GM19468 (cell line): ENCODE data around the gene PTPRB.

Source experiments
- ATAC-seq: cut with Tn5 transposase; IDR thresholded peaks from one replicate; pipeline ENCODE4 v1.9.1; 2021; ENCODE audit warnings: mild to moderate bottlenecking, moderate library complexity, moderate number of reproducible peaks; ENCODE audit not compliant: unreplicated experiment; ENCODE audit errors: extremely low read depth

PTPRB gene

DNA sequence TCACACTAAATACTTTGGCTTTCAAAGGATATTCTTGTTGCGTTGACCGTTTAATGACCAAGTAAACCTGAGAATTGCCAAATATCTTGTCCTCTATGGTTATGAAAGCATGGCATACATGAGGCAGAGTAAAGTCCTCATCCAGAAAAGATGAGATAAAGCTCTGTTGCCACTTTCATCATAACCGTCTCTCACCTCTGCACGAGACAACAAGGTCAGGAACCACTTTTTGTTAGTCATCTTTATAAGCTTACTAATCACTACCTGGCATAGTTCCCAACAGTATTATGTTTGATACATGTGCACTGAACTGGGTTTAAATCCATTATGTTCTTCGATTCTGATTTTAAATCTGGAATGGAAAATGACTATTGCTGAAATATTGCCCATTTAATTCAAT lies 31.3 kb downstream of the PTPRB start:
- ATAC-seq, result no peak

DNA sequence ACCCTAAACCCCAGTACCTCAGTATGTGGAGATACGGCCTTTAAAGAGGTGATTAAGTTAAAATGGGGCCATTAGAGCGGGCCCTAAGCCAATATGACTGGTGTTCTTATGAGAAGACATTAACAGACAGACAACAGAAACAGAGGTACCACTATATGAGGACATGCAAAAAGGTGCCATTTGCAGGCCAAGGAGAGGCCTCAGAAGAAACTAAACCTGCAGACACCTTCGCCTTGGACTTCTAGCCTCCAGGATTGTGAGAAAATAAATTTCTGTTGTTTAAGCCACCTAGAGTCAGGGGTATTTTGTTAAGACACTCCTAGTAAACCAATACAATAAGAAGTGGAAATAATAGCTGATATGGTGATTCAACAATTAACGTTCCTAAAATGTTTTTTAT lies 32.6 kb downstream of the PTPRB start:
- no peak for ATAC-seq

DNA sequence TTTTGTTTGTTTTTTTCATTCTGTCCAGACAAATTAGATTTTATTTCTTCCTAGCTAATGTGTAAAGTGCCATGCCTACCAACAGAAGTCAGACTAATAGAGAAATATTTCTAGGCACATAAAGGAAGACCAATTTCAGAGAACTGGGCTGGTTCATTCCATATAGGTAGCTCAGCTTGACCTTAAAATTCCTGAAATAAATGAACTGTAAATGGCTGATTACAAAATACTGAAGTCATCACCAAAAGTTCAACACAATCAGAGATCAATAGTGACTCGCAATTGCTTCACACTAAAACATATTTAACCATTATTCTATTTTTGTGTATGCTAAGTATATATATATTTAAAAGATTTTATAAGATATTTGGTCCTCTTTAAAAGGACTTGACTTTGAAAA lies 34.2 kb downstream of the PTPRB start:
- ATAC-seq, result no peak

DNA sequence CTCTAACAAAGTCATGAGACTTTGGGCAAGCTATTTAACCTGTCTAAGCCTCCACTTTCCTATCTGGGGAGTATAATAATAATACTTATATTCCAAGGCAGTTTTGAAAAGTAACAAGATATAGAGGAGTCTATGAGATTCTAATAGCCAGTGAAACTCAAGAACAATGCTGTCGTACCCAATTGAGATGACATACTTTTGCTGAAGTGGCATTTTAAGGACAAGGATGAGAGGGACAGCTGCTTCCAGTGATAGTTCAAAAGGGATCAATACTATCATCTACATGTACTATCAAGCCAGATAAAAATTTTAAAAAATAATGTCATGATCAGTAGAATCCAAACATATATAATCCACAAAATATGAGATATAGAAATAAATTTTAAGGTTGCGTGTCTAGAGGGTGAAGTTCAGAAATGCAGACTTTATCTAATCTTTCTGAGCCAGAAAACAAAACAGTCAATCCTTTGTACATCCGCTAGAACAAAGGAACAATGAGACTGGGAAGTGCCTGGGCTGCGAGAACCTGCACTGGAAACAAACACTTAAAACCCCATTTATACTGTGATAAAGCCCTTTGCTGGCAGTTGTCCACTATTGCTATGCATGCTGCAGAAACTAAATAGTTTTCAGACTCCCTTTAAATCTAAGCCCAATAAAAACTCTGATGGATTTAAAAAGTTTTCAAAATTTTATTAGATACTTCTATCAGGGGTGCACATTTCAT lies 38.6 kb downstream of the PTPRB start:
- no peak for ATAC-seq

DNA sequence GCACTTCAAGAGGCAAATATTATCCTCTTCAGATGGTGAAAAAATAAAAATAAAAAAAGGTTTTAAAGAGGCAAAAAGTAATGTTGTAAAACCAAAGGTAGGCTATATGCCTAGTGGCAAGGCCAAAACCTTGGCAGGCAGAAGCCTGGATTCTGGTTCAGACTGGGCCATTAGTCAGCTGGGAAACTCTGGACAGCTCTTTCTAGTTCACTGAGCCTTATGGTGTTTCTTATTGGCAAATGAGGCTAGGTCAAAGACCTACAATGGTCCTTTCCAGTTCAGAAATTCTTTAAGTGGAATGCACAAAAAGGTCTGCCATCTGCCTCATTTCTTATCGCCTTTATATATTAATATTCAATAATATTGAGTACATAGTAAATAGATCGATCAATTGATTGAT lies 44.6 kb downstream of the PTPRB start:
- no peak for ATAC-seq

DNA sequence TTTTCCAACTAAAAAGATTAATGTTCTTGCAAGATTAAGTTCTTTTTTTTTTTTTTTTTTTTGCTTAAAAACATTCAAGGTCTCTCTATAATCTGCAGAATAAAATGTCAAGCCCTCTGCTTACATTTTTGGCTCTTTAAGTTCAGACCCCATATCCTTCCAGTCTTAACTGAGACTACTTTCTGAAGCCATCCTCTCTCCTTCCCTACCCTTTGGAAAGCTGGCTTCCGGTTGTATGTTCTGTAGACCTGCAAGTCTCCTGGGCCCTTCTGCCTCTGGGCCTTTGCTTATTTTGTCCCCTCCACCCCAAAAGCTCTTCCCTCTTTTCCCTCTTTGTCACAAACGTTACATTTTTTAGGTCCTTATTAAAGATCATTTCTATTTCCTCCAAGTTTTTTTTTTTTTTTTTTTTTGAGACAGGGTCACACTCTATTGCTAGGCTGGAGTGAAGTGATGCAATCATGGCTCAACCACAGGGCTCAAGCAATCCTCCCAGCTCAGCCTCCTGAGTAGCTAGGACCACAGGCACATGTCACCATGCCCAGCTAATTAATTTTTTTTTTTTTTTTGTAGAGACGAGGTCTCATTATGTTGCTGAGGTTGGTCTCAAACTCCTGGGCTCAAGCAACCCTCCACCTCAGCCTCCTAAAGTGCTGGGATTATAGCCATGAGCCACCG lies 46.5 kb downstream of the PTPRB start:
- no peak for ATAC-seq

DNA sequence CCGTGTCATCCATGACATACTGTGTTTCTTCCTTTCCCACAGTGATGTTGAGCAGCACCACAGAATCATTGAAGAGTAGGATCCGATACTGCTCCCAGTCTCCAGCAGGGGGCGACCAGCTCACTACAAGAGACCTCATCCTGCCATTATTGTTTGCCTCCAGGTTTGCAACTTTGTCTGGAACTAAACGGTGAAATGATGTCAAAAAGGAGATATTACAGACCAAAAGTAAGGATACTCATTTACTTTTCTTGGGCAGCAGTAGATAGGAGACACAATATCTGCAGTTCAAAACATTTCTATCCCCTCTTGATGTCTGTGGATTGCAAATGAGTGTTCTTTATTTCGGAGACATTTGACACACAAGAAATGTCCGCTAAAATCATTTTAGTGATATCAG lies 47.2 kb downstream of the PTPRB start:
- ATAC-seq, result no peak

DNA sequence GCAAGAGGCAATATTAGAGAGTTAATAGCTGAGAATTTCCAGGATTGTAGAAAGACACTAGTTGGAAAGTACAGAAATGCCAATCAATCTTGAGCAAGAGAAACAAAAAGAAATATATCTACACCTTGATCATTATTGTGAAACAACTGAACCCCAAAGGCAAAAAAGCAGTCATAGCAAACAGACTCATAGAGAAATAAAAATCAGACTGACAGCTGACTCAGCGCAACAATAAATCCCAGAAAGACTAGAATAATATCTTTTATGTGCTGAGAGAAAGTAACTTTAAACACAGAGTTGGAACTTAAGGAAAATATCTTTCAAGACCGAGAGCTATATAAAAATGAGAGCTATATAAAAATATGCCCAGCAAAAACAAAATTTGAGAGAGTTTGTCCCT lies 52.9 kb downstream of the PTPRB start:
- no peak for ATAC-seq

DNA sequence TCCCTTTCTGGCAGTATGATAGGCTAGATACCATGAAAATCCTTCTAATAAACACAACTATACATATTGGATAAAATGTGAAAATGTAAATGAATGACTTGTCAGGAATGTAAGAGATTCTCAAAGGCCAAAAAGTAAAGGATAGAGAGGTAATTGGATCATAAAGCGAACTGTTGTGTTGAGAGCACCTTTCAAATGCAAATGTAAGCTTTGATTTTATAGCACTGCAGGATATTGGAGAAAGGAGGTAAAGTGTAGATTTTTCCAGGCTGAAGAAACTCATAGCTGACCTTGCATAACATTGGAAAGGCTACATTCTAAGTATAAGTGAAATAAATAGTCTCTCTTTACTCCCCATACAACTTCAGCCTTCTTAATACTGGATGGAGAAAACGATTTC lies 54.0 kb downstream of the PTPRB start:
- no peak for ATAC-seq

DNA sequence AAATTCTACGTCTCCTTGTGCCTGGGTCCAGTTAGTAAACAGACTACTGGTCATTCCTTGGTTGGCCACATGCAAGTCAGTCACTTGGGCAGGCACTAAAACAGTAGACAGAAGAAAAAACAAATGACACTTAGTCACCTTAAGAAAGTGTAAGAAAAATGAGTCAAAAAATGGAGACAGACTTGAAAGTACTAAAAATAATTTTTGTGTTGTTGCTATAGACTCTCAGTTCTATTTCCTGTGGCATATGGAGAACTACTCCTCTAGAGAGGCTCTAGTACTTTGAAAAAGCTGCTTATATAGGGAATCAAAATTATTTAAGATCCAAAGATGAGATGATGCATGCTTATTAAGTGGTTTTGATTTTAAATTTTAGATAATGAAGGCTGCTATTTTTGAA lies 56.0 kb downstream of the PTPRB start:
- ATAC-seq, result no peak

DNA sequence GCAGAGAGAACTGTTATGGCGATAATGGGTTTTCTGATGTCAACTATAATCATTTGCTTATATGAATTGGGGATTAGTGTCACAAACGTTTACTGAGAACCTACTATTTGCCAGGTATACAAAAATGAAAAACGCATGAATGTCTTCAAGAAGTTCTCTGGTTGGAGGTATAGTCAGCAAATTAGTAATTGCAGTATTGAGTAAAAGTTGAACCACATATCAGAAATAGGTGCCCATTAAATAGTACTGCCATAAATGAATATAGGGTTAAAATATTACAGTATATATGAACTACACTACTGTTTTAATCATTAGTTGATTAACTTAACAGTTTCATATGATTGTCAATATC lies 60.0 kb downstream of the PTPRB start:
- no peak for ATAC-seq

DNA sequence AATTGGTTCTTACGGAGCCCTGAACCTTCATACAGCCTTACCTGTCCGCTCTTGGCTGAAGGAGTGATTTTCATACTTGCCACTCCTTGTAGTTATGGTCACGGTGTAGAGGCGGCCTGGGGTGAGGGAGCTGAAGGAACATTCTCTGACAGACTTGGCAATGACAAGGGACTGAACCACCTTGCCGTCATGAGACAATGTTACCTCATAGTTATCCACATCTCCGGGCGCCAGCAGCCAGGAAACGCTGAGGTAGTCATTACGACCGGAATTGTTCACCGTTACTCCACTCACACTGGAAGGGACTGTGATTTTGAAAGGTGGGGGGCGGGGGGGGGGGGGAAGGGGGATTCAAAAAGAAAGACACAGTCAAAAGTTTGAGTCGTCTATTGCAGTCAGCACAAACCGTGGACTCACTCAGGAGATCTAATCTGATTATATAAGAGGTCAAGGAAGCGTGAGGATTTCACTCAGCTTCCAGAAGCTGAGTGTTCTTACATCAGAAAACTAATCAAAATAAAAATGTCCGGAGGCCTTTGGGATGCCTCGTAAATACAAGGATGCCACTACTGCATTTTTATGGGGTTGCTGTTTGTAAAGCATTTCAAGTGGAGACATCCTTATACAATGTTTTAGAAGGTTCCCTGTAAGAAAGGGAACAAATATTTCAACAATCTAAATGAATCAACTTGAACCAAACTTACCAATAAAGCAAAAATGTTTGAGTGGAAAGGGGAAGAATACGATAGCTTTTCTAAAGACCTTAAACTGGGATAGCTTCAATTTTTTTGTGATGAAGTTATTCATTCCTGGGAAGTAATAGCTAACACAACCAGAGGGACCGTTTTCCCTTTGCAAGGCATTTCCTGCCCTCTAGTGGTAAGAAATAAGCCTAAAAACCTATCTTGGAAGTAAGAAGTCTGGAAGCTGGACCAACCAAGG lies 60.6 kb downstream of the PTPRB start:
- ATAC-seq, result no peak

DNA sequence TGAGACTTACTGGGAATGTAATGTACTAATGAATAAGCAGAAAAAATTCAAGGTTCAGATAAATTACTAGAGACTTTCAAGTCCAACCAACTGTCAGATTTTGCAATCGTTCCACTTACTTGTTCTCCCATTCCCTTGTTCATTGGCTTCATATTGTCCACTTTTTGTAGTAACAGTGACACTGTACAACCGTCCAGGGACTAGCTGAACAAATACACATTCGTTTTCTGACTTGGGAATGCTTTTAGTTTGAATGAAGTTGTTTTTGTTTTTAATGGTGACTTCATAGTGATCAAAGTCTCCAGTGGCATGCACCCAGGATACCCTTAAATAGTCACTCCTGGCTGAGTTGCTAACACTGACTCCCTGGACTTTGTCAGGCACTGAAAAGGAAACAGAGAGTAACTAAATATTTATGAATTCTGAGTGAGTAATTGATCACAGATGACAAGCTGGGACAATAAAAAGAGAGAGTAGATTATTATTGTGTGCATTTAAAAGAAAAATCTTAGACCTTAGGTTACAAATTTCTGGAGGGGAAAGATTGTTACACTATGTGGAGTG lies 65.4 kb downstream of the PTPRB start:
- ATAC-seq, result no peak

DNA sequence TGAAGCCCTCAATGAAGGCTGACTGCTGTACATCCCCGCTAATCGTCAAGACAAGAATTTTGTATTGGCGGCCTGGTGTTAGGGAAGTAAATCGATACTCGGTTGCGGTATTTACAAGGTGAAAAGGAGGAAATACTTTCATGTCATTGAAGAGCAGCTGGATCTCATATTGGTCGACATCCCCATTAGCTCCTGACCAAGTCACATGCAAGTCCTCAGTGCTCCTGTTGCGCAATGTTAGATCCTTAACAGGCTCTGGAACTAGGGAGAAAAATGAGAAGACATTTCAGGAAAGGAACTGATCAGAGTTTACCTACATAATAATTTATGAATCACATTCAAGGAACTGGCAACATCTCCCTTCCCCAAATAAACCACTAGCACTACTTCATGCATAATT lies 66.2 kb downstream of the PTPRB start:
- ATAC-seq, result no peak

DNA sequence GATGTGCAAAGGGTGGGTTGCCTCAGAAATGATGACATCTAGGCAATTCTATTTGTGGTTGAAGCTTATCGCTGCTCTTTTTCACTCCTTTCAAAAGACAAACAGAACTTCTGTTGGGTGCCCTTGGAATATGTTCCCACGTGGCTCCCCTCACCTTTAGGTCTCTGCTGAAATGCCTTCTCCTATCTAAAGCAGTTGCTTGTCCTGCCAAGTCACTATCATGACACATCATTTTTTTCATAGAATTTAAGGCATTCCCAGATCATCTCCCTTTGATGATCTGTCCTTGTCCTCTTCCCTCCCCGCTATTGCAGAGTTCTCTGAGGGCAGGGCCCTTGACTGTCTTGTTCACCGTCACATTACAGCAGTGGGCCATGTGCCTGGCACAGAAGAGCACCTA lies 75.7 kb downstream of the PTPRB start:
- ATAC-seq, result no peak

DNA sequence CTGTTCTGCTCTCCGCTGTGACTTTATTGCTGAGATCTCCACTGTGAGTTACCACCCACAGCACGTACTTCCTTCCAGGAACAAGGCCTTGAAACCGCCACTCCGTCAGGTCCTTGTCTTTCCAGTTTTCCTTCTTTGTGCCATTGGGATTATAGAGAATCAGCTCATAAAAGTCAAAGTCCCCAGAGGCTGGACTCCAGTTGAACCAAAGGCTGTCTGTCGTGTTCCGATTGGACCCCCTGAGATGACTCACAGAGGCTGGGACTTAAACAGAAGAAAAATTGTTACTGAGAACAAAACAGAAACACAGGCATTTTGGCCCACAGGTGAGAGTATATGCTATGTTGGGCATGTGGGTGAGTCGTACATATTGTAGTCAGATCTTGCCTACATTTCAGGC lies 76.6 kb downstream of the PTPRB start:
- no peak for ATAC-seq

DNA sequence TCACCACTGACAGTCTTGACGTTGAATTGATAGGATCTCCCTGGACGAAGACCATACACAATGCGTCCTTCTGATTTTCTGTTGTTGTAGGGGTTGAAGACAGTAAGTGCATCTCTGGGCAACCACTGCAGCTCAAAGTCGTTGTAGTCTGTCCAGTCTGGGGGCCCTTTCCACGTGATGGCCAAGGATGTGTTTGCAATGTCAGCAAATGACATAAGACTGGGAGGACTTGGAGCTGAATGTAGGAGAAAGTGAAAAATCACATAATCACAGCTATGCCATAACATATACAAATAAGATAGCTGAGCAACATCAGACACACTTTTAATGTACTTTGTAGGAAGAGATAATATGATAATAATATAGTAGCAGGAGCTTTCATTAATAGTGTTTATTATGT lies 77.8 kb downstream of the PTPRB start:
- no peak for ATAC-seq

DNA sequence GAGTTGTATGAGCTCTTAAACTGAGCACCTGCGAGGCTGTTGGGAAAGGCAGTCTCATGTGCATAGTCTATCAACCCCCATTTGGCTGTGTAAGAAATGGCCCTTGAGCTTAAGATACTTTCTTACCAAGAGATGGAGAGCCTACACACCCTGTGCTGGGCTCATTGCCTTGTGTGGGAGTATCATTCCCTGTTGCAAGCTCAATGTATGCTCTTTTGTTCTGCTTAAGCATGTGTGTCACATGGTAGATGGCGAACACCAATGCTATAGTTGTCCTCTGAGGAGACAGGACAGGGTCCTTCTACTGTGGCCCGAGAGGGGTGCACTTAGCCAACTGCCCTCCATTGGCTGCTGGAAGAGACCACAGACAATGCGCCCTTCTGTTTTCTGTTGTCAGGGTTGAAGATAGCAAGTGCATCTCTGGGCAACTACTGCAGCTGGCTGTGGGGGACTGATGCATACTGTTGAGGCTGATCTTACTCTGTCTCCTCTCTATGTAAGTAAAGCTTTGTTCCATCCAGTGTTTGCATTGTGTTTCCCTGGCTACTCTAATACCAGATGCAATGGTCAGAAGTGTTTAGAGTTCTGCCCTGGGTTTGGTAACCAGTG lies 79.5 kb downstream of the PTPRB start:
- no peak for ATAC-seq

DNA sequence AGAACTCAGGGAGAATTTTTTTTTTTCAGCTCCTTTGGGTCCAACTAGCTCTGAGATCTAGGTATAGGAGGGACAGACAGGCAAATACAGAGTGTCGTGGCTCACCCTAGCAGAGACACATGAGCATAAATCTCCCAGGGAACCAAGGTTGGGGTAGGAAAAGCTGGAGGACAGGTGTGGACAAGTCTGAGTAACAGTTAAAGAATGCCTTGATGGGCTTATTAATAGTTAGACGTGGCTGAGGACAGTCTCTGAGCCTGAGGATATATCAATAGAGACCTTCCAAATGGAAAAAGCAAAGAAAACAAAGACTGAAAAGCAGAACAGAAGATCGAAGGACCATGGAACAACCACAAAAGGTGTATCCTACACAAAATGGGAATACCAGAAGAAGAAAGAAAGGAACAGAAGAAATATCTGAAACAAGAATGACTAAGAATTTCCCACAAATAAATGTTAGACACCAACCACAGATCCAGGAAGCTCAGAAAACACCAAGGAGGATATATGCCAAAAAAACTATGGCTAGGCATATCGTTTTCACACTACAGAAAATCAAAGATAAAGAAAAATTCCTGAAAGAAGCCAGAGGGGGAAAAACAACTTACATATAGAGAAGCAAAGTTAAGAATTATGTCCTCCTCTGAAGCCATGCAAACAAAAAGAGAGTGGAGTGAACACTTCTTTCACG lies 80.9 kb downstream of the PTPRB start:
- no peak for ATAC-seq

DNA sequence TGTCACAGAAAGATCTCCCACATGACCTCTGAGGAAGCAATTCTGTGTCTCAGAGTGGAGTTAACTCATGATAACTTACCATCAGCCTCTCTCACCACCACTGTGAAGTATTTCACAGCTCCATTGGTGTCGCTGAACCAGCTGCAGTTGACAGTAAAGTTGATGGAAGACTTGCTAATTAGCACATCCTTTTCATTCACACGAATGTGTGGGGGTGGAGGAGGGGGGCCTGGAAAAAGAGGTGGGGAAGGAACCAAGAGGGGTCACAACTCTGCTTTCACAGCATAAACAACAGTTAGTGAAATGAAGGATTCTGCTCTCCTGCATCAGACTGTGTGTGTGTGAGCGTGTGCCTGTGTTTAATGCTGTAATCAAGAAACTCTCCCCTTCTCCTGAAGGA lies 82.1 kb downstream of the PTPRB start:
- ATAC-seq, result no peak
